MM.1S (cell line): ENCODE data around the gene CTNNBL1.

ENCODE experiments used
- EZH2phosphoT487 ChIP-seq: fragments of 300-600 bp; sonication (generic); IDR thresholded peaks from 2 replicates; pipeline ENCODE4 v1.6.1; 2018; ENCODE audit warnings: antibody characterized with exemption, low read length
- TF ChIP-seq, protein P1 (sequence below): fragments of 300-600 bp; sonication (generic); IDR thresholded peaks from 2 replicates; pipeline ENCODE4 v1.5.1; 2016; ENCODE audit warnings: antibody characterized with exemption, low read length, mixed read lengths

DNA sequence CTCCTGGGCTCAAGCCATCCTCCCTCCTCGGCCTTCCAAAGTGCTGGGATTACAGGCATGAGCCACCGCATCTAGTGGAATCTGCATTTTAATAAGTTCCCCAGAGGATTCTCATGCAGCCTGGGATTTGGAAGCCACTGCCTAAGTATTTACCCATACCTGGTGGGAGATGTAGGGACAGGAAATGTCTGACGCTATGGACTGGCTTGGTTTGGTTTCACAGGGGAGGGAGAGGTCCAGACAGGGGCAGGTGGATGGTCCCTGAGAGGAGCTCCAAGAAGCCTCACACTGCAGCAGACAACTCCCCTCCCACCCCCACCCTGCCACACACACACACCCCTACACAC is 213.5 kb downstream of the CTNNBL1 start:
- TF ChIP-seq, protein P1, sequence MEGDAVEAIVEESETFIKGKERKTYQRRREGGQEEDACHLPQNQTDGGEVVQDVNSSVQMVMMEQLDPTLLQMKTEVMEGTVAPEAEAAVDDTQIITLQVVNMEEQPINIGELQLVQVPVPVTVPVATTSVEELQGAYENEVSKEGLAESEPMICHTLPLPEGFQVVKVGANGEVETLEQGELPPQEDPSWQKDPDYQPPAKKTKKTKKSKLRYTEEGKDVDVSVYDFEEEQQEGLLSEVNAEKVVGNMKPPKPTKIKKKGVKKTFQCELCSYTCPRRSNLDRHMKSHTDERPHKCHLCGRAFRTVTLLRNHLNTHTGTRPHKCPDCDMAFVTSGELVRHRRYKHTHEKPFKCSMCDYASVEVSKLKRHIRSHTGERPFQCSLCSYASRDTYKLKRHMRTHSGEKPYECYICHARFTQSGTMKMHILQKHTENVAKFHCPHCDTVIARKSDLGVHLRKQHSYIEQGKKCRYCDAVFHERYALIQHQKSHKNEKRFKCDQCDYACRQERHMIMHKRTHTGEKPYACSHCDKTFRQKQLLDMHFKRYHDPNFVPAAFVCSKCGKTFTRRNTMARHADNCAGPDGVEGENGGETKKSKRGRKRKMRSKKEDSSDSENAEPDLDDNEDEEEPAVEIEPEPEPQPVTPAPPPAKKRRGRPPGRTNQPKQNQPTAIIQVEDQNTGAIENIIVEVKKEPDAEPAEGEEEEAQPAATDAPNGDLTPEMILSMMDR: no peak
- no peak for TF ChIP-seq EZH2phosphoT487
